NT2/D1 (cell line): ENCODE results near the gene ADK.

Experiments used
- DNase-seq: peaks from one replicate; pipeline ENCODE4 v3.0.0-alpha.2; 2011; ENCODE audit warnings: low read depth, low spot score
- H3K27me3 ChIP-seq: 2 replicates; pipeline ENCODE4 v1.6.0; 2011; ENCODE audit warnings: mild to moderate bottlenecking; ENCODE audit not compliant: insufficient read length, insufficient read depth
- H3K36me3 ChIP-seq: 2 replicates; pipeline ENCODE4 v1.6.1; 2011; ENCODE audit warnings: mild to moderate bottlenecking, low read length, mixed read lengths; ENCODE audit not compliant: insufficient read depth, insufficient read length
- H3K4me1 ChIP-seq: 2 replicates; pipeline ENCODE4 v1.5.1; 2011; ENCODE audit not compliant: insufficient read depth, insufficient read length
- H3K4me3 ChIP-seq: 2 replicates; pipeline ENCODE4 v1.5.1; 2011; ENCODE audit warnings: low read depth; ENCODE audit not compliant: insufficient read length
- H3K9ac ChIP-seq: 2 replicates; pipeline ENCODE4 v1.6.0; 2011; ENCODE audit warnings: low read depth; ENCODE audit not compliant: insufficient read length
- H3K9me3 ChIP-seq: 2 replicates; pipeline ENCODE4 v1.5.1; 2011; ENCODE audit warnings: mild to moderate bottlenecking, low read length; ENCODE audit not compliant: insufficient read depth
- SUZ12 ChIP-seq: IDR thresholded peaks from 2 replicates; pipeline ENCODE4 v1.6.1; 2011; ENCODE audit not compliant: insufficient read length, insufficient read depth; ENCODE audit errors: extremely low read depth
- YY1 ChIP-seq: IDR thresholded peaks from 2 replicates; pipeline ENCODE4 v1.6.1; 2011; ENCODE audit not compliant: insufficient read length, insufficient read depth
- ZNF274 ChIP-seq: IDR thresholded peaks from 2 replicates; pipeline ENCODE4 v1.6.1; 2011; ENCODE audit warnings: mild to moderate bottlenecking, low read depth, low read length

The ADK gene

DNA sequence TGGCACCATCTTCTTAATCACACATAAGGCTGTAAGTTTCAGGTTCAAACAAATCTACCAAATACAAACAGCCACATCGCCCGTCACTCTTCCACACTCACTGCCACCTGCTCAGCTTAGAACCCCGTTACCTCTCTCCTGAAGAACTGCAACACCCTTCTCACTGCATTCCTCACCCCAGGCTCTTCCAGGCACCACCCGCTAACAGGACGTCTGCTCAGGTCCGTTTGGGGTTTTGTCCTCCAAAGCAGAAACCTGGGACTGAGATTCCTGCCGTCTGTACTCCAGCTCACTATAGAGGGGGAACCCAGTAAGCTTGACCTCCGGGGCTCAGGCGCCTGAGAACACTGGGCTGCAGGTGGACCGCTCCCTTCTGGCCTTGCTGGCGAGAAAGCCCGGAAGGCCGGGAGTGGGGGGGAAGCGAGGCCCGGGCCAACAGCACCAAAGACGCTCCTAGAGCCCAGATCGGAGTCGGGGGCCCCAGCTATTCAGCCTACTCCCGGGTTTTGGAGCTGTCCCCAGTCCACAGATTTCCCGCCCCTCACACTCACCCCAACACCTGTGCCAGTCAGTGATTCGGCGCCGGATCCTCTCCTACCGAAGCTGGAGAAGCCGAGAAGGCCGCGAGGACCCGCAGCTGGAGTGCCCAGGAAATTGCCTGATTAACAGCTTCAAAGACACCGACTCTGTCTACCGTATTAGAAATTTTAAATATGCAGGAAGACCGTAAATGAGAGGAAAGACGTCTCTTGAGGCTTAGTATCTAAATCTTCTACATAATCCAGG, 624 bp upstream of the ADK start, which contains the start of gene AP3M1:
TSS of gene AP3M1 (minus strand) at position 625 of the 786 bp plus-strand sequence. CDS start 12,449 bp downstream, outside the sequence.
- peak; percentile 70 for DNase-seq
- H3K36me3 ChIP-seq: peaks cover 17% of the 10 kb centered on the region

DNA sequence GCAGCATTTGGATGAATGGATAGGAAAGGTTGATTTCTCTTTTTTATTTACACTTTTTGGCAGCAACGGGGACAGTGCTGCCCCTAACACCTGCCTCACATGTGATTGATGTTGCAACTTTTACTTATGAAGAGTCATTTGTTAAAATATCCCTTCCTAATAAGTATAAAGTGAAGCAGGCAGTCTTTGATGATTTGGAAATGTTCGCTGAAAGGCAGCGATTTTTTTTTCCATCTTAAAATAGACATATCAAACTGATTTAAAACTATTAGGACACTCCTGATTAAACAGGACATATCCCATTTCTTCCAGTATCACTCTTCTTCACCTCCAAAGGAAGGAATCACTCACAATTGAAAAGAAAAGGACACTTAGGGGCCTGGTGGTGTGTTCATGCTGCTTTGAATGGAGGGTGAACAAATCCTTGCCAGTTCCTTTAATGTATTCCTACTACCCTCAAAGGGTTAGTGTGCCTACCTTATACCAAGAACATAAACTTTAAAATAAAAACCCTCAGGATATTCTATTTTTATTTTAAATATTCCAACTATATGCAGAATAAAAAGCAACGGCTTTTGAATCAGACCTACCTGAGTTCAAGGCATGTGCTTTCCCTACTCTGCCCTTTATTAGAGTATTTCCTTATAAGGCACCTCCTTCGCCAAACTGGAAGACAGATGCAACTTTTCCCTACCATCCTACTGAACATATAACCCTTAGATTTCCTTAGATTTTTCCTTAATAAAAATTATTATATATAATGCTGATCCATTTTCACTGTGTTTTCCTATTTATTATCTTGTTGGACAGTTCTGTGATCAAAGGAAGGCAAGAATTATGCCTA, 1.1 kb downstream of the ADK start:
- no peaks in the 10 kb centered on the region for H3K27me3 ChIP-seq
- peak overlapping the region; percentile 95 for H3K9ac ChIP-seq
- no peaks in the 10 kb centered on the region for H3K9me3 ChIP-seq
- peaks cover 10% of the 10 kb centered on the region for H3K36me3 ChIP-seq
- H3K4me3 ChIP-seq: peak overlapping the region; percentile 98
- no peak for TF ChIP-seq YY1
- TF ChIP-seq SUZ12: no peak
- no peak for TF ChIP-seq ZNF274
- DNase-seq: no peak
- no peaks in the 10 kb centered on the region for H3K4me1 ChIP-seq

More for the DNA sequence above, 624 bp upstream of the ADK start, which contains the start of gene AP3M1:
- Histone ChIP-seq H3K4me1 (no peaks in the 10 kb centered on the region), H3K4me3 (peak within 1 kb of the TSS; percentile 98), H3K9ac (peak within 1 kb of the TSS; percentile 95), H3K9me3 (no peaks in the 10 kb centered on the region), H3K27me3 (no peaks in the 10 kb centered on the region)
- TF ChIP-seq YY1: no peak
- no peak for TF ChIP-seq ZNF274
- TF ChIP-seq SUZ12: no peak

DNA sequence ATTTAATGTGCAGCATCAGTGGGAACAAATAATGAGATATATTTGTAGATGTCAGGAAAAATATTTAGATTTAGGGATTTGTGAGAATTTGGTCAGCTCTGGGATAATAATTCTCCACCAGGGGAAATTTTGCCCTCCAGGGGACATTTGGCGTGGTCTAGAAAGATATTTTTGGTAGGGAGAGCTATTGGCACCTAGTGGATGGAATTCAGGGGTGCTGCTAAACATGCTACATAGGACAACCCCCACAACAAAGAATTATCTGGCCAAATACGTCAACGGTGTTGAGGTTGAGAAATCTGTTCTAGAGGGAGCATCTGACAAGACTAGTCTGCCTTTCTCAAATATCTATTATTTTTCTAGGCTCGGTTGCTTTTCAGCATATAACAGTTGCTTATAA, 2.1 kb downstream of the ADK start:
- DNase-seq: no peak
- H3K27me3 ChIP-seq: no peaks in the 10 kb centered on the region
- no peaks in the 10 kb centered on the region for H3K9me3 ChIP-seq
- H3K36me3 ChIP-seq: peaks cover 4% of the 10 kb centered on the region
- H3K4me1 ChIP-seq: no peaks in the 10 kb centered on the region
- no peak for TF ChIP-seq YY1
- TF ChIP-seq SUZ12: no peak
- TF ChIP-seq ZNF274: no peak
- H3K9ac ChIP-seq: no peak overlapping the region
- no peak overlapping the region for H3K4me3 ChIP-seq

DNA sequence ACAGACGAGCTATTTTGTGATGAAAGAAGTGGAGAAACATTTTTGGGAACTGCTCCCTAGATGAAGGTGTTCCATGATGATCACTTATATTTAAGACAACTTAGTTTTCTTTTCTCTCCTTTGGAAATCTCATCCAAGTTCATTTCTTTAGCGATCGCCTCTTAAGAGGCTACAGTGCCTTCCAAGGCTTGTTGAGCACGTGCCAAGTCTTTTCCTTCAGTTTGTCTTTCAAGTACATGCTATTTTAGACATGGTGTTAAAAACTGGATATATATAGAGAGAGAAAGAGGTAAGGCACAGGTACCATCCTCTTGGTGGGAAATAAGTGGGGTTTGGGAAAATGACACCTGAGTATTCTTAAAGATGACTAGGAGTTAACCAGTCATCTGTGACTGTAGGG, 2.7 kb downstream of the ADK start:
- no peak overlapping the region for H3K4me3 ChIP-seq

DNA sequence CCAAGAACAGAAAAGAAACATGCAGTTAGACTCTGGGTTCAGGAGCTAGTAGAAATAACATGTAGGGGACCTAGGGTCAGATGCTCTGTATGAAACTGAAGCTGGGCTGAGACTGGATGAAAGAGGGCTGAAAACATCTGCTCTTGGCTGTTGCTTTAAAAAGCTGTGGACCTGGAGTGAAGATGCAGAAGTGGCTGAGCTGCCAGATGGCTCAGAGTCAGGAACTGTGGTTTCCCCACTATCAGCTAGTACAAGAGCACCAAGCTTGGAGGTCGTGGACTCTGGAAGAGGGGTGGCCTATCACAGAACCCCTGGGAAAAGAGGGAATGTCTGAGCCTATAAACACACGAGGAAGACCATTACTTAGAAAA, 5.9 kb downstream of the ADK start:
- Histone ChIP-seq H3K9ac (no peak overlapping the region), H3K4me1 (no peaks in the 10 kb centered on the region), H3K9me3 (no peaks in the 10 kb centered on the region), H3K27me3 (no peaks in the 10 kb centered on the region), H3K4me3 (no peak overlapping the region), H3K36me3 (peaks cover 5% of the 10 kb centered on the region)
- TF ChIP-seq ZNF274 (no peak), YY1 (no peak), SUZ12 (no peak)
- DNase-seq: no peak

More for the DNA sequence above, 2.7 kb downstream of the ADK start:
- Histone ChIP-seq H3K9me3 (no peaks in the 10 kb centered on the region), H3K27me3 (no peaks in the 10 kb centered on the region), H3K36me3 (no peaks in the 10 kb centered on the region), H3K9ac (no peak overlapping the region), H3K4me1 (no peaks in the 10 kb centered on the region)
- DNase-seq: no peak
- TF ChIP-seq YY1: no peak
- no peak for TF ChIP-seq ZNF274
- TF ChIP-seq SUZ12: no peak

DNA sequence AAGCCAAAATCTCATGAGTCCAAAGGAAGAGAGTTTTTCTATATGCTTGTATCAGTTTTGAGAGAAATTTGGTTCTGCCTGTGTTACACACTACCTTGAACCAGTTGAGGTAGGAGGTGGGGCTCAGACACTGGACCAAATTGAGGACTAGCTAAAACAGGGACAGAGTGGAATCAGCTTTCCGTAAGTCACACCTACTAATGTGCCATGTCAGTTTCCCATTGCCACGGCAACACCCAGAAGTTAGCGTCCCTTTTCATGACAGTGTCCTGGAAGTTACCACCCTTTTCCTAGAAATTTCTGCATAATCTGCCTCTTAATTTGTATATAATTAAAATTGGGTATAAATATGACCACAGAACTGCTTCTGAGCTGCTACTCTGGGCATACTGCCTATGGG, 9.0 kb downstream of the ADK start:
- H3K9me3 ChIP-seq: no peaks in the 10 kb centered on the region
- H3K27me3 ChIP-seq: no peaks in the 10 kb centered on the region
- DNase-seq: no peak
- H3K4me1 ChIP-seq: no peaks in the 10 kb centered on the region
- H3K9ac ChIP-seq: no peak overlapping the region
- peaks cover 5% of the 10 kb centered on the region for H3K36me3 ChIP-seq
- TF ChIP-seq YY1: no peak
- no peak for TF ChIP-seq SUZ12
- no peak for TF ChIP-seq ZNF274
- H3K4me3 ChIP-seq: no peak overlapping the region
